IPS DF 6.9 (cell line): Measurements from ENCODE around the gene APBB2.
"Not testable (repeated sequence)": the region's sequence is repeated elsewhere in the genome, so short reads cannot be mapped to it uniquely, and the experiment has no call there.

Experiments
- DNase-seq: peaks from one replicate; pipeline ENCODE4 v3.0.0-alpha.2; 2013; ENCODE audit warnings: low read depth, low spot score
- H3K27ac ChIP-seq: one replicate; pipeline ENCODE4 v1.5.1; 2013; ENCODE audit warnings: low read length, control low read depth
- H3K27me3 ChIP-seq: 2 replicates; pipeline ENCODE4 v1.6.1; 2013; ENCODE audit warnings: mild to moderate bottlenecking, low read length; ENCODE audit not compliant: control insufficient read depth, insufficient read depth
- H3K36me3 ChIP-seq: 2 replicates; pipeline ENCODE4 v1.6.1; 2013; ENCODE audit warnings: low read length; ENCODE audit not compliant: control insufficient read depth, insufficient read depth
- H3K4me1 ChIP-seq: 2 replicates; pipeline ENCODE4 v1.6.1; 2013; ENCODE audit warnings: low read length; ENCODE audit not compliant: control insufficient read depth, insufficient read depth
- H3K4me3 ChIP-seq: 2 replicates; pipeline ENCODE4 v1.5.1; 2013; ENCODE audit warnings: mild to moderate bottlenecking, low read length
- H3K9me3 ChIP-seq: 2 replicates; pipeline ENCODE4 v1.6.1; 2013; ENCODE audit warnings: low read length, inconsistent platforms; ENCODE audit not compliant: control insufficient read depth, insufficient read depth
- WGBS: extraction: QIAGEN DNeasy Blood & Tissue Kit; methylation state at CpG from one replicate; pipeline ENCODE4 v1.1.7; 2013; ENCODE audit warnings: mixed read lengths, missing lambda C conversion rate; ENCODE audit not compliant: insufficient read length, insufficient coverage; 5-methylcytosine and 5-hydroxymethylcytosine counted together

The APBB2 gene

DNA sequence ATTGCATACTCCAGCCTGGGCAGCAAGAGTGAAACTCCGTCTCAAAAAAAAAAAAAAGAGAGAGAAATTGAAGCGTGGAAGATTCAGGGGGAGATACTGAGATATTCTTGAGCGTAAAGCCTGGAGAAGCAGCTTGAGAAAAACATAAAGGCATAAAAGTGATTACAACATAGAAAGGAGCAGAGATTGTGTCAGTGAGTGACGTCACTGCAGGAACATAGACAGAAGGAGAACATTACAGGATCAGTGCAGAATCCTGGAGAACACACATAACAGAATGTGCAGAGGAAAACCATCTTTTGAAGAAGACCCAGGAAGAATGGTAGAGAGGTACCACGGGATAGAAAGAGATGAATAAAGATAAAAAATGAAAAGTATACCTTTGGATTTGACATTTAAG, 147.0 kb downstream of the APBB2 start:
- Histone ChIP-seq H3K27me3 (no peaks in the 10 kb centered on the region), H3K9me3 (no peaks in the 10 kb centered on the region), H3K4me3 (no peak overlapping the region), H3K27ac (no peak overlapping the region), H3K36me3 (no peaks in the 10 kb centered on the region), H3K4me1 (peaks cover 2% of the 10 kb centered on the region; the same call in 1 of the 2 replicates)
- WGBS, result no CpG with 5 or more reads among the region's 5 CpGs
- DNase-seq, result no peak

DNA sequence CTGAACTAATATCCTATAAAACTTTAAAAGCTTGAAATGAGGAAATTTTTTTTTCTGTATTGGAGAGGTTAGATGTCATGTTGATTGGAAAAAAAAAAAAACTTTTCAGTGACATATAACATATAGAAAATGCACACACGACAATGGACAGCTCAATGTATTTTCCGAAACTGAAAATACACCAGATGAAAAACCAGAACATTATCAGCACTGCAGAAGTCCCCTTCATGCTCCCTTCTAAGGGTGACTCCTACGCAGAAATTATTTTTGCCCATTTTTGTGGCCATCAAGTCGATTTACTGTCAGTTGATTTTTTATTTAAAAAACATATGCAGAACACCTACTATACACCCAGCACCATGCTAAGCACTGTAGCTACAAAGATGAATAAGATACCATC, 148.3 kb downstream of the APBB2 start:
- H3K27ac ChIP-seq, result no peak overlapping the region
- no peaks in the 10 kb centered on the region; the same call in 1 of the 2 replicates for H3K4me1 ChIP-seq
- WGBS, result no CpG with 5 or more reads among the region's 4 CpGs
- H3K36me3 ChIP-seq, result no peaks in the 10 kb centered on the region
- no peak for DNase-seq
- H3K9me3 ChIP-seq, result no peaks in the 10 kb centered on the region
- H3K4me3 ChIP-seq, result no peak overlapping the region
- H3K27me3 ChIP-seq, result no peaks in the 10 kb centered on the region

DNA sequence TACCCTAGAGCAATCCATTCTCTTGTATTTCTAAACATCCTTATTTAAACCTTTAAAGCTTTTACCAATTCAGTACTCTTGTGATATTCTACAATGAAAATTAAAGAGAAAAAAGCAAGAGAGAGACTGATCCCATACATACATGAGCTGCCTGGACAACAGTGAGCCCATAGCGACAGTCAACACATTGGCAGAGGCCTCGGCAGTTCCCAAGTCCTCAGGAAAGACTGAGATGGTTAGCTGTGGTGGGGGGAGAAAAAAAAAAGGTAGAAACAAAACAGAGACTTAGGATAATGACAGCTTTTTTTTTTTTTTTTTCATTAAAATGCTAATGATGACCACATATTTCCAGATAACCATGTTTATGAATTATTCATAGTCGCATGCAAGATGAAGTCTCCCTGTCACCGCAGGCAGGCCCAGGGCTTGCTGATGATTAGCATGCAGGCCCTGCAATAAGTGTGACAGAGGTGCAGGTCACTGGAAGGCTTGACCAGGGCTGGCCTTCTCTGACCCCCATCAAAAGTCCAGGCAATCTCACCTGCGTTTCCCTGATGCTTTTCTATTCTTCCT, 148.8 kb downstream of the APBB2 start:
- no peak for DNase-seq
- Histone ChIP-seq H3K36me3 (no peaks in the 10 kb centered on the region), H3K9me3 (no peaks in the 10 kb centered on the region), H3K27ac (no peak overlapping the region), H3K4me1 (no peaks in the 10 kb centered on the region; the same call in 1 of the 2 replicates), H3K4me3 (no peak overlapping the region), H3K27me3 (no peaks in the 10 kb centered on the region)
- no CpG with 5 or more reads among the region's 5 CpGs for WGBS

DNA sequence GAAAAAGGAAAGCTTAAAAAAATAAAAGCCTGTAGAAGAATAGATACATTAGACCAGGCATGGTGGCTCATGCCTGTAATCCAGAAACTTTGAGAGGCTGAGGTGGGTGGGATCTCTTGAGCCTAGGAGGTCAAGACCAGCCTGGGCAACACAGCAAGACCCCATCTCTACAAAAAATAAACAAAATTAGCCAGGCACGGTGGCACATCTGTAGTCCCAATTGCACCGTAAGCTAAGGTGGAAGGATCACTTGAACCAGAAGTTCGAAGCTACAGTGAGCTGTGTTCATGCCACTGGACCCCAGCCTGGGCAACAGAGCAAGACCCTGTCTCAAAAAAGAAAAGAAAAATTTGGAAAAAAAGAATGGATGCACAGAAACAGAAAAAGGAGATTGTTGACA, 149.4 kb downstream of the APBB2 start:
- no peak overlapping the region for H3K4me3 ChIP-seq
- H3K36me3 ChIP-seq, result no peaks in the 10 kb centered on the region
- H3K27ac ChIP-seq, result no peak overlapping the region
- H3K27me3 ChIP-seq, result no peaks in the 10 kb centered on the region
- no CpG with 5 or more reads among the region's 3 CpGs for WGBS
- no peaks in the 10 kb centered on the region for H3K9me3 ChIP-seq
- no peak for DNase-seq
- H3K4me1 ChIP-seq, result no peaks in the 10 kb centered on the region; the same call in 1 of the 2 replicates

DNA sequence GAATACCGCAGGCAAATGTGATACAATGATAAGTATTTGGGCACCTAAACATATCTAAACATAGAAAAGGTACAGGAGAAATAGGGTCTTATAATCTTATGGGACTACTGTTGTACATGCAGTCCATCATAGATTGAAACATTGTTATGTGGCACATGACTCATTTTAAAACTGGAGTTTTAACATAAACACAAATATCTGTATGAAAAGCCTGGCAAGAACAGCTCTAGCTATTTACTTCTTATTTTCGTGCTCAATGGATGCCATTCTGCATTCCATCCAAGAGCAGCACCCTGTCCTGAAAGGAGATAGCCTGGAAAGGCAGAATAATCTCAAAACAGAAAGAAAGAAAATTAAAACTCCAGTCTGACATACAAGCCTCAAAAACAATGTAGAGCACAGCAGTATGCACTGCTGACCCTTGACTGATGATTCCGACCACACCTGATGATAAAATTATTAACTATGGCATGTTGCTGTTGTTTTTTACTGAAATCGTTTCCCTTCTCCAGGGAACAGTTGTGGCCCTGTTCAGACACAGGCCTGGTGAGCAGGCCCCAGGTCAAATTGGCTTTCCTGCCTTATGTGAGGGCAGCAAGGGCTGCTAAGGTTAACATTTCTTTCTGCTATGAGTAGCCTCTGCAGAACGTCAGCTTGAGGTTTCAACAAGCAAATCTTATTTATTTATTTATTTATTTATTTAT, 152.7 kb downstream of the APBB2 start:
- no peak overlapping the region for H3K27ac ChIP-seq

DNA sequence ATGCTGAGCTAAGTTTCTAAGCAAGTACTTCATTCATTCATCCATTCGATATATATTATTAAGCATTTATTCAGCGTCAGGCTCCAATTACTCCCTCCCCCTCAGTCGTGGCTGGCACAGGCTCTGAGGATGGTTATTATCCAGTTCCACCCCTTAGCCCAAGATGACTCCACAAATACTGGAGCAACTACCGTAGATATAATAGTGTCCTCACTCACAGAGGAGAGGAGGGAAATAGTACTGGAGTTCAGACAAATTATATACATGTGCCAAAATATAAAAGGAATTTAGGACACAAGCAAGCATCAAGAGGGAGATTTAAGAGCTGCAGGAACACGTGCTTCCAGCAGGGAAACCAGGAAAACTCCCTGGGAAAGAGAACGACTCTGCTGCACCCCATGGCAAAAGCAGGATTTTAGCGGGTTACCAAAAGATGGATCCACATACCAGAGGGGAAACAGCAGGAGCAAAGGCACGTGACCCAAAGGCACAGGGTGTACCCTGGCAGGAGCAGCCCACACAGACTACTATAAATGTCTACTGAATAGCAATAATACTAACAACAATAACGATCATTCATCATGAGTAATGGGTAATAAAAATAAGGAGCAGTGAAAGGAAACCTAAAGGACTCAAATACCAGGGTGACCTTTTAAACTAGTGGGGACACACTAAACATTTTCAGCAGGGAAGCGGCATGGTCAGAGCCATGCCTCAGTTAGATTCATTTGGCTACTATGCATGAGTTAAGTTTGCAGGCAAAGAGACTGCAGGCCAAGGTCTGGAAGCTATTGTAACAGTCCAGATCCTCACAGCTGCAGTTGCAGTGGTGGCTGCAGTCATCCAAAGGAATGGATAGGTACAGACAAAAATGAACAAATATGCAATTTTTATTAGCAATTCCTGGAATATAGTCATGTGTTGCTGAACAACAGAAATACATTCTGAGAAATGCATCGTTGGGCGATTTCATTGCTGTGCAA, 153.7 kb downstream of the APBB2 start:
- WGBS, result no CpG with 5 or more reads among the region's 12 CpGs
- Histone ChIP-seq H3K4me1 (no peaks in the 10 kb centered on the region), H3K36me3 (no peaks in the 10 kb centered on the region), H3K27ac (no peak overlapping the region), H3K4me3 (no peak overlapping the region), H3K27me3 (no peaks in the 10 kb centered on the region), H3K9me3 (no peaks in the 10 kb centered on the region)
- DNase-seq, result no peak

More for the DNA sequence above, 152.7 kb downstream of the APBB2 start:
- H3K9me3 ChIP-seq, result no peaks in the 10 kb centered on the region
- WGBS, result no CpG with 5 or more reads among the region's 5 CpGs
- DNase-seq, result no peak
- H3K36me3 ChIP-seq, result no peaks in the 10 kb centered on the region
- H3K27me3 ChIP-seq, result no peaks in the 10 kb centered on the region
- no peaks in the 10 kb centered on the region for H3K4me1 ChIP-seq
- H3K4me3 ChIP-seq, result no peak overlapping the region

DNA sequence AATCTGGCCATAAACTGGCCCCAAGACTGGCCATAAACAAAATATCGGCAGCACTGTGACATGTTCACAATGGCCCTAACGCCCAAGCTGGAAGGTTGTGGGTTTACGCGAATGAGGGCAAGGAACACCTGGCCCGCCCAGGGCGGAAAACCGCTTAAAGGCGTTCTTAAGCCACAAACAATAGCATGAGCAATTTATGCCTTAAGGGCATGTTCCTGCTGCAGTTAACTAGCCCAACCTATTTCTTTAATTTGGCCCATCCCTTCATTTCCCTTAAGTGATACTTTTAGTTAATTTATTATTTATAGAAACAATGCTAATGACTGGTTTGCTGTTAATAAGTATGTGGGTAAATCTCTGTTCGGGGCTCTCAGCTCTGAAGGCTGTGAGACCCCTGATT, 154.9 kb downstream of the APBB2 start:
- not testable (repeated sequence) for H3K9me3 ChIP-seq, H3K27ac ChIP-seq, H3K27me3 ChIP-seq, H3K36me3 ChIP-seq, H3K4me1 ChIP-seq, H3K4me3 ChIP-seq, DNase-seq
- no CpG with 5 or more reads among the region's 9 CpGs for WGBS

DNA sequence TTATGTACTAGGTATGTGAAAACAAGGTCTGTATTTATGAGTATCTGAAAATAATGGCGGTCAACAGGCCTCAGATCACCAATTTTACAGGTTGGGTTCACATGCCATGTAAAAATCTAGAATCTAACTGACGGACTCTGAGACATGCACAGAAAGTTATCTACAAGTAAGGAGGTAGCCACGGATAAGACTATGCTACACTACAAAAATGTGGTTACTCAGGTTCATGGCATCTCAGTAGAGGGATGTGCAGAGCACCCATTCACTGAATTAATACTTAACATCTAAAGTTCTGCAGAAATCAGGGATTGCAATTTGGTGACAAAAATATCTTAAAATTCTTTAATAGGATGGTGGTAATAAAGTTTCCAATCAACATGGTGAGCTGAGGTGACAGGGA, 155.9 kb downstream of the APBB2 start:
- Histone ChIP-seq H3K27ac (no peak overlapping the region), H3K4me1 (no peaks in the 10 kb centered on the region; the same call in 1 of the 2 replicates), H3K36me3 (no peaks in the 10 kb centered on the region), H3K9me3 (no peaks in the 10 kb centered on the region), H3K4me3 (no peak overlapping the region), H3K27me3 (no peaks in the 10 kb centered on the region)
- no CpG with 5 or more reads among the region's 3 CpGs for WGBS
- no peak for DNase-seq

DNA sequence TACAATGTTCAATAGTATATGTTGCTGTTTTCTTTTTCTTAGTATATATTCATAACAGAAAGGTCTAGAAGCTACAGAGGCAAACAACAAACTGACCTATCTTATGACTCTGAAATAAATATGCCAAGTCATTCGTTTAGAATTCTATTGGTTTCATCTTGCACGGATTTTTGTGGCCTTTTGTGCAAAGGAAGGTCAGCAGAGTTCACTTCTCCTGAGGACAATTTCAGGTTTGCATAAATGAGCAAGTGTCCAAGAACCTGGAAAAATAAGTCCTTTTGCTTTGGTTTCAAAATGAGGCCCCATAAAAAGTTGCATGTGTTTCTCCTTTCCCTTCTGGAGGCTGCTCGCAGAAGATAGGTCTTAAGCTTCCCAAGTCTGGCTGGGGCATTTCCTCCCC, 156.9 kb downstream of the APBB2 start:
- Histone ChIP-seq H3K36me3 (no peaks in the 10 kb centered on the region), H3K27ac (no peak overlapping the region), H3K4me3 (no peak overlapping the region), H3K9me3 (no peaks in the 10 kb centered on the region), H3K4me1 (no peaks in the 10 kb centered on the region; the same call in 1 of the 2 replicates), H3K27me3 (no peaks in the 10 kb centered on the region)
- no CpG with 5 or more reads among the region's 3 CpGs for WGBS
- DNase-seq, result no peak

DNA sequence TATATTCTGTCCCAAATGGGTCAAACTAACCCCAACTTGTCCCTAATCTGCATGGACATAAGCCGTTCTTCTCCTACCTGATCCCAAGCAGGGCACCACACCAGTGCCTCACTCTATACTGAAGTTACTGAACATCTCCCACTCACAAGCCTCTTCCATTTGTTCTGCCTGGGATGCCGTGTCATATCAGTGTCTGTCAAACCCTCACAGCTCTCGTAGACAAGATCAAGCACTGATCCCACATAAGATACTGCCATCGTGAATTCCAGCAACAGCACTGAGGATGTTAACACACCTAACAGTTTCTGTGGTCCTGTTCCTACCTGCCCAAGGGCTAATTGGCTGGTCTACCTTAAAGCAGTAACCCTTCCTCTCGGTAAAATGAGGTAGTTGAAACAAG, 162.1 kb downstream of the APBB2 start:
- no peaks in the 10 kb centered on the region; the same call in 1 of the 2 replicates for H3K4me1 ChIP-seq
- H3K9me3 ChIP-seq, result no peaks in the 10 kb centered on the region
- H3K27ac ChIP-seq, result no peak overlapping the region
- no peak overlapping the region for H3K4me3 ChIP-seq
- no peaks in the 10 kb centered on the region for H3K27me3 ChIP-seq
- DNase-seq, result no peak
- no peaks in the 10 kb centered on the region for H3K36me3 ChIP-seq
- no CpG with 5 or more reads among the region's 5 CpGs for WGBS
